NCI-H2227 (cell line): Measurements from ENCODE around the gene TREM1.
"Not testable (repeated sequence)": the region's sequence is repeated elsewhere in the genome, so short reads cannot be mapped to it uniquely, and the experiment has no call there.

Experiments
- DNase-seq: peaks from one replicate; lab custom pipeline; 2025; ENCODE audit not compliant: unreplicated experiment; lab: John Stamatoyannopoulos, UW

Gene TREM1

GRCh38 chr6:41297248-41297647 lies 10.8 kb upstream of the TREM1 start:
- not testable (repeated sequence) for DNase-seq

GRCh38 chr6:41294214-41294872 lies 7.9 kb upstream of the TREM1 start:
- DNase-seq: no peak

- DNase-seq: no peak
These were observed 5.2 kb upstream of the TREM1 start for GRCh38 chr6:41291717-41292116.

- DNase-seq: no peak
These were observed 3.3 kb upstream of the TREM1 start for GRCh38 chr6:41289815-41290214.

GRCh38 chr6:41288754-41289129 lies 2.3 kb upstream of the TREM1 start:
- no peak for DNase-seq

- DNase-seq: peak; percentile 66
These were observed 1.7 kb upstream of the TREM1 start for GRCh38 chr6:41288030-41288753.

GRCh38 chr6:41284726-41285125 lies 1.8 kb downstream of the TREM1 start:
- no peak for DNase-seq

- no peak for DNase-seq
These were observed 2.9 kb downstream of the TREM1 start for GRCh38 chr6:41283600-41283999.

- no peak for DNase-seq
These were observed 6.0 kb downstream of the TREM1 start for GRCh38 chr6:41280381-41281057.

- peak; percentile 78 for DNase-seq
These were observed 7.6 kb downstream of the TREM1 start for GRCh38 chr6:41278699-41279405.

GRCh38 chr6:41277605-41278004 lies 8.9 kb downstream of the TREM1 start:
- no peak for DNase-seq

GRCh38 chr6:41275489-41275888 lies 11.0 kb downstream of the TREM1 start:
- DNase-seq: no peak

GRCh38 chr6:41274256-41274655 lies 12.2 kb downstream of the TREM1 start:
- no peak for DNase-seq

- no peak for DNase-seq
These were observed 12.8 kb downstream of the TREM1 start for GRCh38 chr6:41273714-41274113.

GRCh38 chr6:41272591-41273240 lies 13.8 kb downstream of the TREM1 start:
- DNase-seq: no peak

GRCh38 chr6:41271901-41272395 lies 14.5 kb downstream of the TREM1 start:
- DNase-seq: no peak

GRCh38 chr6:41269716-41270115 lies 16.8 kb downstream of the TREM1 start:
- DNase-seq: no peak

GRCh38 chr6:41269166-41269565 lies 17.3 kb downstream of the TREM1 start:
- DNase-seq: no peak

GRCh38 chr6:41268478-41268877 lies 18.0 kb downstream of the TREM1 start:
- no peak for DNase-seq

- DNase-seq: no peak
These were observed 19.9 kb downstream of the TREM1 start for GRCh38 chr6:41266541-41266940.

GRCh38 chr6:41263267-41263666 lies 23.2 kb downstream of the TREM1 start:
- DNase-seq: no peak
